Measurements from ENCODE around the gene DUSP3. TPM values are rescaled to one million over a fixed set of nuclear protein-coding genes. Genes with fewer than 3 reads are reported as not detected.

Gene DUSP3
- total RNA-seq, 2 donors from 2014 or later: 25.4 to 31.0 TPM

- H3K4me1 ChIP-seq (ENCODE audit: control insufficient read depth, insufficient read depth, low read length): no peaks in the 10 kb centered on the region
- no peaks in the 10 kb centered on the region for H3K9me3 ChIP-seq (ENCODE audit: control insufficient read depth, low read length)
- H3K27me3 ChIP-seq (ENCODE audit: control insufficient read depth, insufficient read depth, low read length, poor library complexity, severe bottlenecking): no peaks in the 10 kb centered on the region
- peak overlapping the region; percentile 78 for H3K27ac ChIP-seq (ENCODE audit: low read depth, low read length)
- no peak for TF ChIP-seq CTCF (conservative IDR thresholded peaks at IDR 0.05)
- Mint-ChIP-seq H3K27me3 (ENCODE audit: insufficient read depth) (peaks cover 12% of the 10 kb centered on the region), H3K4me1 (peaks cover 14% of the 10 kb centered on the region), H3K9me3 (no peaks in the 10 kb centered on the region), H3K27ac (no peak overlapping the region), H3K36me3 (ENCODE audit: low read depth) (no peaks in the 10 kb centered on the region), H3K4me3 (no peak overlapping the region)
- DNase-seq: peak; percentile 74
- no peak overlapping the region for H3K9ac ChIP-seq (ENCODE audit: extremely low read depth, low read length, poor library complexity, severe bottlenecking)
- no peak overlapping the region for H3K4me3 ChIP-seq (ENCODE audit: low read length)
- 72 to 83% methylated on average over 7 to 8 of the region's 8 CpGs for WGBS, 2 experiments (ENCODE audit: insufficient coverage in 1 of 2, insufficient read length in 1 of 2)
- H3K36me3 ChIP-seq (ENCODE audit: control insufficient read depth, insufficient read depth, low read length): no peaks in the 10 kb centered on the region
These were observed 55.7 kb downstream of the DUSP3 start for GRCh38 chr17:43722870-43723665.

GRCh38 chr17:43722269-43722619, 56.5 kb downstream of the DUSP3 start:
- Histone ChIP-seq H3K27ac (ENCODE audit: low read depth, low read length) (peak overlapping the region; percentile 78), H3K4me3 (ENCODE audit: low read length) (no peak overlapping the region), H3K27me3 (ENCODE audit: control insufficient read depth, insufficient read depth, low read length, poor library complexity, severe bottlenecking) (no peaks in the 10 kb centered on the region), H3K36me3 (ENCODE audit: control insufficient read depth, insufficient read depth, low read length) (no peaks in the 10 kb centered on the region), H3K4me1 (ENCODE audit: control insufficient read depth, insufficient read depth, low read length) (no peaks in the 10 kb centered on the region), H3K9me3 (ENCODE audit: control insufficient read depth, low read length) (no peaks in the 10 kb centered on the region), H3K9ac (ENCODE audit: extremely low read depth, low read length, poor library complexity, severe bottlenecking) (no peak overlapping the region)
- H3K36me3 Mint-ChIP-seq (ENCODE audit: low read depth): no peaks in the 10 kb centered on the region
- no peaks in the 10 kb centered on the region for H3K9me3 Mint-ChIP-seq
- no peak overlapping the region for H3K27ac Mint-ChIP-seq
- H3K27me3 Mint-ChIP-seq (ENCODE audit: insufficient read depth): peaks cover 13% of the 10 kb centered on the region
- TF ChIP-seq CTCF (conservative IDR thresholded peaks at IDR 0.05): no peak
- DNase-seq: peak; percentile 59
- WGBS, 2 experiments (ENCODE audit: insufficient coverage in 1 of 2, insufficient read length in 1 of 2): 88 to 92% methylated on average over 2 to 3 of the region's 3 CpGs
- H3K4me3 Mint-ChIP-seq: no peak overlapping the region
- H3K4me1 Mint-ChIP-seq: peaks cover 16% of the 10 kb centered on the region

- DNase-seq: peak; percentile 60
- Mint-ChIP-seq H3K27ac (peak overlapping the region; percentile 81), H3K27me3 (ENCODE audit: insufficient read depth) (peaks cover 18% of the 10 kb centered on the region), H3K9me3 (no peaks in the 10 kb centered on the region), H3K36me3 (ENCODE audit: low read depth) (no peaks in the 10 kb centered on the region), H3K4me1 (peaks cover 16% of the 10 kb centered on the region), H3K4me3 (peak overlapping the region; percentile 65)
- Histone ChIP-seq H3K4me1 (ENCODE audit: control insufficient read depth, insufficient read depth, low read length) (no peaks in the 10 kb centered on the region), H3K4me3 (ENCODE audit: low read length) (no peak overlapping the region), H3K27ac (ENCODE audit: low read depth, low read length) (peak overlapping the region; percentile 78), H3K36me3 (ENCODE audit: control insufficient read depth, insufficient read depth, low read length) (no peaks in the 10 kb centered on the region), H3K27me3 (ENCODE audit: control insufficient read depth, insufficient read depth, low read length, poor library complexity, severe bottlenecking) (no peaks in the 10 kb centered on the region), H3K9me3 (ENCODE audit: control insufficient read depth, low read length) (no peaks in the 10 kb centered on the region), H3K9ac (ENCODE audit: extremely low read depth, low read length, poor library complexity, severe bottlenecking) (no peak overlapping the region)
- 91 to 95% methylated on average over 4 of the region's 4 CpGs for WGBS, 2 experiments (ENCODE audit: insufficient coverage in 1 of 2, insufficient read length in 1 of 2)
- TF ChIP-seq CTCF (conservative IDR thresholded peaks at IDR 0.05): no peak
These were observed 57.1 kb downstream of the DUSP3 start for GRCh38 chr17:43721537-43722268.

All from endodermal cell (in vitro differentiated cells).